Progenitor cell of endocrine pancreas (in vitro differentiated cells): ENCODE data around the gene FAM149A. TPM values are rescaled to one million over a fixed set of nuclear protein-coding genes. Genes with fewer than 3 reads are reported as not detected.

ENCODE experiments used
- DNase-seq: peaks from one replicate; pipeline ENCODE4 v3.0.0; 2021; ENCODE audit warnings: low spot score; ENCODE audit not compliant: unreplicated experiment
- H3K27ac Mint-ChIP-seq: 2 replicates; pipeline ENCODE4 v1.8.0; 2021; ENCODE audit warnings: mild to moderate bottlenecking, moderate library complexity, mixed read lengths
- H3K27me3 Mint-ChIP-seq: 2 replicates; pipeline ENCODE4 v1.8.0; 2021; ENCODE audit warnings: mixed read lengths
- H3K36me3 Mint-ChIP-seq: 2 replicates; pipeline ENCODE4 v1.8.0; 2022; ENCODE audit warnings: mixed read lengths; ENCODE audit not compliant: insufficient read depth
- H3K4me1 Mint-ChIP-seq: 2 replicates; pipeline ENCODE4 v1.8.0; 2021; ENCODE audit warnings: low read depth, mixed read lengths
- H3K4me3 Mint-ChIP-seq: 2 replicates; pipeline ENCODE4 v1.8.0; 2021; ENCODE audit warnings: low read depth, mild to moderate bottlenecking, moderate library complexity, mixed read lengths
- H3K9me3 Mint-ChIP-seq: 2 replicates; pipeline ENCODE4 v1.8.0; 2021; ENCODE audit warnings: low read depth, mixed read lengths
- CTCF ChIP-seq: fragments of 200-600 bp; sonication (generic); IDR thresholded peaks from one replicate; pipeline ENCODE4 v1.5.0; 2021; ENCODE audit warnings: antibody characterized with exemption, mild to moderate bottlenecking; ENCODE audit not compliant: unreplicated experiment
- total RNA-seq: library from RNA; stranded (reverse); gene quantifications from 2 replicates; pipeline ENCODE4 v1.2.1, GENCODE V29; 2021

Gene FAM149A
- total RNA-seq, 1 donor from 2014 or later: 12.0 TPM

GRCh38 chr4:186079694-186080093, 24.8 kb upstream of the FAM149A start:
- Mint-ChIP-seq H3K27ac (peak overlapping the region; percentile 29), H3K4me1 (peaks cover 16% of the 10 kb centered on the region), H3K36me3 (no peaks in the 10 kb centered on the region), H3K4me3 (peak overlapping the region; percentile 9), H3K9me3 (no peaks in the 10 kb centered on the region), H3K27me3 (peaks cover 37% of the 10 kb centered on the region)
- DNase-seq: no peak
- TF ChIP-seq CTCF: no peak

GRCh38 chr4:186081202-186081807, 23.2 kb upstream of the FAM149A start:
- no peak overlapping the region for H3K4me3 Mint-ChIP-seq
- H3K9me3 Mint-ChIP-seq: no peaks in the 10 kb centered on the region
- H3K27me3 Mint-ChIP-seq: peaks cover 37% of the 10 kb centered on the region
- DNase-seq: no peak
- peaks cover 16% of the 10 kb centered on the region for H3K4me1 Mint-ChIP-seq
- H3K36me3 Mint-ChIP-seq: no peaks in the 10 kb centered on the region
- H3K27ac Mint-ChIP-seq: no peak overlapping the region
- no peak for TF ChIP-seq CTCF

- DNase-seq: no peak
- H3K9me3 Mint-ChIP-seq: no peaks in the 10 kb centered on the region
- TF ChIP-seq CTCF: no peak
- no peak overlapping the region for H3K4me3 Mint-ChIP-seq
- peaks cover 16% of the 10 kb centered on the region for H3K4me1 Mint-ChIP-seq
- H3K27ac Mint-ChIP-seq: no peak overlapping the region
- H3K36me3 Mint-ChIP-seq: no peaks in the 10 kb centered on the region
- peaks cover 32% of the 10 kb centered on the region for H3K27me3 Mint-ChIP-seq
Observed at GRCh38 chr4:186082221-186082620, 22.3 kb upstream of the FAM149A start.

GRCh38 chr4:186088523-186088922, 16.0 kb upstream of the FAM149A start:
- Mint-ChIP-seq H3K4me3 (no peak overlapping the region), H3K4me1 (peaks cover 5% of the 10 kb centered on the region), H3K36me3 (peaks cover 3% of the 10 kb centered on the region), H3K27ac (peak overlapping the region; percentile 67), H3K27me3 (peaks cover 1% of the 10 kb centered on the region), H3K9me3 (peaks cover 4% of the 10 kb centered on the region)
- TF ChIP-seq CTCF: no peak
- no peak for DNase-seq

DNA sequence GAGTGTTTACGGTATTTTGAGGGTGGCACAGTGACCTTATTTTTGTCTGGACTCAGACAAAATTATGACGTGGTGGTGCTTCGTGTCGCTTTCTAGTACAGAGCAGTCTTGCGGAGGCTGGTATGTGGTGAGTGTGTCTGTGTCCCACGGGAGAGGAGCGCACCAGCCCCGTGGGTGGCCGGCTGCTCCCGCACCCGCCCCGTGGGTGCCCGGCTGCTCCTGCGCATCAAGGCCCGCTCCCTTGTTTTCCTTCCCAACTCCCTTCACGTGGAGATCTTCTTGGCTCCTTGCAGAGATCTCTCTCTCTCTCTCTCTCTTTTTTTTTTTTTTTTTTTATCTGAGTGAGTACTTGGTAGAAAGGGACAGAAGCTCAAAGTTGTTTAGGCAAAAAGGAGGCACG, 12.2 kb upstream of the FAM149A start:
- DNase-seq: no peak
- Mint-ChIP-seq H3K27me3 (peaks cover 19% of the 10 kb centered on the region), H3K36me3 (peaks cover 3% of the 10 kb centered on the region), H3K4me1 (peaks cover 7% of the 10 kb centered on the region), H3K9me3 (peaks cover 4% of the 10 kb centered on the region), H3K27ac (no peak overlapping the region), H3K4me3 (no peak overlapping the region)
- no peak for TF ChIP-seq CTCF
